ENCODE measurements around the gene CHAT.

DNA sequence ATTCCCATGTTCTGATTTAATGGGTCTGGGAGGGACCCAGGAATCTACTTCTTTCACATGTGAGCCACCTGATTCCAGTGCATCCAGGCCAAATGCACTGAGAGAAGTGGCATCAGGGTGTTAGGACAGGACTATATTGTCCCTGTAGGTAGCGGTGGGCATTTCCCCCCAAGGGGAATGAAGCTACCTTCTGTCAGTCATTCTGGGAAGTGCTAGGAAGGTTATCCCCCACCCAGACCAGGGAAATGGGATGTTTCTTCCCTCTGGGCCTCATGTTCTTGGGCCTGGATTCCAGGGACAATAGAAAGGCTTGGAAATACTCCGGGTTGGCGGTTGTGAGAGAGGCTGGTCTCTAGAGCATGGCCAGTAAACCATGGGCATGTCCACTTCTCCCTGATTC lies 86.4 kb downstream of the CHAT start:
- no peak for TF ChIP-seq EZH2 (IDR thresholded peaks at IDR 0.05; ENCODE audit: low read length)
- TF ChIP-seq, protein P1, sequence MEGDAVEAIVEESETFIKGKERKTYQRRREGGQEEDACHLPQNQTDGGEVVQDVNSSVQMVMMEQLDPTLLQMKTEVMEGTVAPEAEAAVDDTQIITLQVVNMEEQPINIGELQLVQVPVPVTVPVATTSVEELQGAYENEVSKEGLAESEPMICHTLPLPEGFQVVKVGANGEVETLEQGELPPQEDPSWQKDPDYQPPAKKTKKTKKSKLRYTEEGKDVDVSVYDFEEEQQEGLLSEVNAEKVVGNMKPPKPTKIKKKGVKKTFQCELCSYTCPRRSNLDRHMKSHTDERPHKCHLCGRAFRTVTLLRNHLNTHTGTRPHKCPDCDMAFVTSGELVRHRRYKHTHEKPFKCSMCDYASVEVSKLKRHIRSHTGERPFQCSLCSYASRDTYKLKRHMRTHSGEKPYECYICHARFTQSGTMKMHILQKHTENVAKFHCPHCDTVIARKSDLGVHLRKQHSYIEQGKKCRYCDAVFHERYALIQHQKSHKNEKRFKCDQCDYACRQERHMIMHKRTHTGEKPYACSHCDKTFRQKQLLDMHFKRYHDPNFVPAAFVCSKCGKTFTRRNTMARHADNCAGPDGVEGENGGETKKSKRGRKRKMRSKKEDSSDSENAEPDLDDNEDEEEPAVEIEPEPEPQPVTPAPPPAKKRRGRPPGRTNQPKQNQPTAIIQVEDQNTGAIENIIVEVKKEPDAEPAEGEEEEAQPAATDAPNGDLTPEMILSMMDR (optimal IDR thresholded peaks at IDR 0.05 in 1 of 3, IDR thresholded peaks at IDR 0.05 in 1 of 3, conservative IDR thresholded peaks at IDR 0.05 in 1 of 3; ENCODE audit: extremely low read depth in 1 of 3, insufficient read depth in 2 of 3, low read length in 3 of 3), result no peak
